Stimulated activated CD8-positive, alpha-beta memory T cell treated with anti-CD3 and anti-CD28 coated beads, Interleukin-4, amount 100 ng/mL, for 48 hours (primary cell): ENCODE data around the gene CD247.

Source experiments
- DNase-seq: peaks from one replicate; pipeline ENCODE4 v3.0.0-alpha.2; 2020

The CD247 gene

DNA sequence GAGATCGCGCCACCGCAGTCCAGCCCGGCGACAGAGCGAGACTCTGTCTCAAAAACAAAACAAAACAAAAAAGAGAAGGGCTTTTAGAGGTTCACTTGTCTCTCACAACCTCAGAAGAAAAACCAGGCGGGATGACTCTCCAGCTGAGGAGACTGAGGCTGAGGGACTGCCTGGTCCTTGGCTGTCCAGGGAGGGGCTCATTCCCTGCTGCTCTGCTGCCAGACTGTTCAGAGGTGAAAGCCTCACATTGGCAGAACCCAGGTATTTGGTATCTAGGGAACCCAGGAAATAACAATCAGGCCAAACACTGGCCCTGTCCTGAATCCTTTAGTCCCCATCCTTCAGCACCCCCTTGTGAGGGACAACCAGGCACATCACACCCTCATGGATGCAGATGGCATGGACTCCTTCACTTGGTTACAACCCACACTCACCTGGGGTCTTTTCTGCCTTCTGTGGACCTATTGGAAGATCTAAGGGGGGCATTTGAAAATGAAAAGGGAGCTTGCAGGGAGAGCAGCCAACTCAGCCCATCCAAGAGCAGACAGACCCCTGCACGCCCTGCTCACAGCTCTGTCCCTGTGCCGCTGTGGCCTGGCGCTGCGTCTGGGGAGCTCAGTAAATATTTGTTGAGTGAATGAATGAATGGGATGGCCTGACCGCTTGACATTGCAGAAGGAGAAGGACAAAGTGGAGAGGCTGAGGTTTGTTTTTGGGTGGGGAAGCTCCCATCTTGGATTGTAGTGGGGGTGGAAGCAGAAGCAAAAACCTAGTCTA is 33.4 kb downstream of the CD247 start:
- peak; percentile 25 for DNase-seq

DNA sequence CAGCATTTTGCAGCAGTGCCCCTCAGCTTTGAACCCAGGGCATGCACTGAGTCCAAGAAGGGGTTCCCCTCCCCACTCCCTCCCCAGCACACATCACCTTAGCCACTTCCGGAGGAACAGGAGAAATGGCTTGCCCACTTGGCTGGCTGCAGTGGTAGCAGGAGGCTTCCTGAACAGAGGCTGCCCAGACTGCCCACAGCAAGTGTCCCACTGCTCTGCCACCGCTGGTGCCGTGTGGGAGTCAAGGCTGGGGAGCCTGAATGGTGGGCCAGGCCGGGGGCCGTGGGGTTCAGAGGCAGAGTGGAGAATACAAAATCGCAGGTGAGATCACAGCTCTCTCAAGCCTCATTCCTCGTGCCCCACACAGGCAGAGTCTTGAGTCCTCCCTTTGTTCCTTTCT is 34.5 kb downstream of the CD247 start:
- DNase-seq: peak; percentile 41

- peak; percentile 61 for DNase-seq
Observed at GRCh38 chr1:167482184-167482583, 36.1 kb downstream of the CD247 start.

- peak; percentile 29 for DNase-seq
Observed at GRCh38 chr1:167479331-167479979, 38.9 kb downstream of the CD247 start.

DNA sequence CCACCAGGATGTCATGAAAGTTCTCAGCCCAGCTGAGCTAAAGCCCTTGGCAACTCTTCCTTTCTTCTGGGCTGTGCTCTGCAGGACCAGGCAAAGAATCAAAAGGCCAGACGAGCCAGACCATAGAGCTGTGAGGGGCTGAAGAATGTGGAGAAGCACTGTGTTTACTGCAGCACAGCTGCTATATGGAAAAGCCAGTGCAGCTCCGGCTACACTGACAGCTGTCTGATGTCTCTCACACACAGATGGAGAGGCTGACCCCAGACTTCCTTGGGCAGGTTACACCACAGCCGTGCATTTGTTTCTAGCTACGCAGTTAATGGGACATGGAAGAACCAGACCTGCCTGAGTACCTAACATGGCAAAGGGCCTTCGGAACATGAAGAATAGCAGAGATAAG is 40.3 kb downstream of the CD247 start:
- DNase-seq: peak; percentile 18

DNA sequence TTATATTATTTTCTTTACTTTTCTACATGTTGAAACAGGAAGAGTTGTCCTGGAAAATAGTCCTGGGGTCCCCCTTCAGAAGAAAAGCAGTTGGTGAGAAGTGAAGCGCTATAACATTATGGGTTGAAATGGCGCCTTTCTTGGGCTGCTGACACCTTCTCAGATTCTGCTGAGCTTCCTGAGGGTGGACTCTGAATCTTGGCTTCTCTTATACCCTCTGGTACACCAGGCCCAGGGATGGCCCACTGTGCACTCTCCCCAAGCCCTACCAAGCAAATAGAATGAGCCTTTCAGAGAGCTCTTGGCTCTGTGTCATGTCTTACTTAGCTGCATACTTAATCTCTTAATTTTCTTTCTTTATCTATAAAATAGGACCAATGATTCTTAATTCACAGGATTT is 42.3 kb downstream of the CD247 start:
- no peak for DNase-seq

GRCh38 chr1:167474191-167474641 is 44.1 kb downstream of the CD247 start:
- DNase-seq: peak; percentile 71

DNA sequence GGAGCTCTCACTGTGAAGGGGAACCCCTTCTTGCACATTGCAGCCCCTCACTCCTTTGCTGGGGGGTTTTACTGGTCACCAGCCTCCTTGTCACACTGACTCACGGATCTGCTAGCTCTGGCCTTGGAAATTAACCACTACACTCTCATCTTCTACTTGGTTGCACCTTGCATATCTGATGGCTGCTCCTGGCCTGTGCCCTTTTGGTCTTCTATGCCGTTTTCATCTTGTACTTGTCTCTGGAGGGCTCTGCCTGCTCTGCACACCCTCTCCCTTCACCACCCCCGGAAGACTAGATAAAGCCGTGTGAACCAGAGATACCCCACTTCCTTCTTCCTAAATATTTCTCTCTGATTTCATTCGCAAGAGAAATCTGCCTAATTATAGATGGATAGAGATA is 44.6 kb downstream of the CD247 start:
- DNase-seq: no peak

DNA sequence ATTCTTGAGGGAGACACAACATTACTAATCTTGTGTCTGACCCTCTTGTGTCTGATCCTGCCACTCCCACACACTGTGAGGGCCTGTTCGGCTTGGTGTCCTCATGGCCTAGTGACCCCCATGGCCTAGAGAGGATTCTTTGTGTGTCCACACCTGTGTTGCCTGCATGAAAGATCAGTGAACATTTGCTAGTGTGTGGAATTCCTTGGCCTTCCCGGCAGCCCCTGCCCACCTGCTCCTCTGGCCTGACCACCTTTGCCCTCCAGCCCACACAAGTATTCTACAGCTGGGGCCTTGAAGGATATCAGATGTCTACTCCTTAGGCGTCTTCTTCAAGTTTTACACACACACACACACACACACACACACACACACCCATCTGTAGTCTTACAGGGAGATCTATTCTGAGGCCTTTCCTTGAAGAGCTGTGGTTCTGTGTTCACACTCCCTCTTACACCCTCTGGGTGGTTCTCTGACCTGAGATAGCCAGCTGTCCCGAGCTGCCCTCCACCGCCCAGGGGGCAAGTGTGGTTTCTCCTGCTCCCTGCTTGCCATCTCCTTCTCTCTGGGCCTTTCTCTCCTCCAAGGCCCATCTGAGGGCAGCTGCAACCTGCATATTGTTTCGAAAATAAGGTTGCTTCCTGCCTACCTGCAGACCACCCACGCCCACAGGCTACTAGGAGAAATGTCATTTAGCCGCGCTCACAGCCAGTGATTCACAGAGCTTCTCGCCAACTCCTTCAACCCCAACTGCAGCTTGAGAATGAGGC is 45.4 kb downstream of the CD247 start:
- peak; percentile 73 for DNase-seq

GRCh38 chr1:167471568-167471967 is 46.8 kb downstream of the CD247 start:
- DNase-seq: no peak

GRCh38 chr1:167469280-167469965 is 48.9 kb downstream of the CD247 start:
- DNase-seq: no peak

- no peak for DNase-seq
Observed at GRCh38 chr1:167467752-167468151, 50.6 kb downstream of the CD247 start.

GRCh38 chr1:167467126-167467710 is 51.1 kb downstream of the CD247 start:
- no peak for DNase-seq

GRCh38 chr1:167465743-167466142 is 52.6 kb downstream of the CD247 start:
- DNase-seq: no peak

DNA sequence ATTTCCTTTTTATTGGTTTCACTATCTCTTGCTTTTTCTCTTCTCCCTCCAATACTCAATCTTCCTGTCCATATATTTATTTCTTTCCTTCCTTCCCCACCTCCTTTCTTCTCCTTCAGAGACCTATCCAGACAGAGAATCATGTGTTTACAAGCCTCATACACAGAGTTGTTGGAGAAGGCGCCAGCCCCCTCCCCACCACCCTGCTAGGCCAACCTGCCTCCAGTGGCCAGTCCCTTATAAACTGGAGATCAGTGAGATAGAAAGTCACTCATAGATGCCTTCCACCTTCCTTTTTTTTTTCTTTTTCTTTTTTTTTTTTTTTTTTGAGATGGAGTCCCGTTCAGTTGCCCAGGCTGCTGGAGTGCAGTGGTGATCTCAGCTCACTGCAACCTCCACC is 53.3 kb downstream of the CD247 start:
- no peak for DNase-seq

DNA sequence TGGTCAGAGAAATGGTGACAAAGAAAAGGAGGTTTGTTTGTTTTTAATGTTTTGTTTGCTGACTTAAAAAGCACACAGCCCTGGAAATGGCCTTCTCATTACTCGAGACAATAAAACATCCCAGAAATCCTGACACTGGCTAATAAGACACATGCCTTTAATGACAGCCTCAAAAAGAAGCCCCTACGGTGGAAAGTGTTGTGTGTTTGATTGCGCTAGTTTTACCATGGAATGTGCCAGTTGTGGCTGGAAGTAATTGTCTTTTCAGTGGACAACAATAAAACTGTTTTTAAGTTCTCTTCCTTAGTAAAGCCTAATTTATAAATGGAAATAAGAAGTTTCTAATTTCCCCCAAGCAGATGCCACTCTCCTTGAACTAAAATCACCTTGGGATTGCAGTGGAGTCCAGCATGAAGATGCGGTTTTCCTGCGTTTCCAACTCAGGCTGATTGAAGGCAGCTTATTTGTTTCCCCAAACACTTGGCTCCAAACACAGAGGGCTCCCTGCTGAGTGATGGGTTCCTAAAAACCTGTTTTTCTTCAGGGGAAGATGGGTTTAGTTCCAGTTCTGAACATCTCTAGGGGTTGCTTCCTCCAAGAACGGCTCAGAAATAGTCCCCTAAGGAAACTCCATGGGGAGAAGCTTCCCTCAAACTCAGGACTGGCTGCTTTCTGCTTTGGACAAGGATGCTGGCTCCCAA is 54.3 kb downstream of the CD247 start:
- no peak for DNase-seq

DNA sequence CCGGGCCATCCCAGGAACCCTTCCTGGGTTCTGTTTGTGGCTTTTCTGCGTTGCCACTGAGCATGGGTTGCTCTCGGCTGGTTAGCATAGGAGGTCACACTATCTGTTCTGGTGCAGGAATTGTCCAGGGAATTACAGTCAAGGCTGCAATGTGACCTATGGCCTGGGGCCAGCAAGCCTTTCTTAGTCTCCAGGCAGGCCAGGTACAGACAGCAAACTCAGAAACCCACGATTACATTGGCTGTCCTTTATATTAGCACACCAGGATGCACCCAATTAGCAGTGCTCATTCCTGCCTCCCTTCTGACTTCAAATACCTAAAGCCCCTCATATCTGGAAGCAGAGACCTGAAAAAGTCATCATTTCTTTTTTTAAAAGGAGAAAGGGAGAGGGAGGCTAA is 55.2 kb downstream of the CD247 start:
- DNase-seq: no peak

- no peak for DNase-seq
Observed at GRCh38 chr1:167462341-167462740, 56.0 kb downstream of the CD247 start.

DNA sequence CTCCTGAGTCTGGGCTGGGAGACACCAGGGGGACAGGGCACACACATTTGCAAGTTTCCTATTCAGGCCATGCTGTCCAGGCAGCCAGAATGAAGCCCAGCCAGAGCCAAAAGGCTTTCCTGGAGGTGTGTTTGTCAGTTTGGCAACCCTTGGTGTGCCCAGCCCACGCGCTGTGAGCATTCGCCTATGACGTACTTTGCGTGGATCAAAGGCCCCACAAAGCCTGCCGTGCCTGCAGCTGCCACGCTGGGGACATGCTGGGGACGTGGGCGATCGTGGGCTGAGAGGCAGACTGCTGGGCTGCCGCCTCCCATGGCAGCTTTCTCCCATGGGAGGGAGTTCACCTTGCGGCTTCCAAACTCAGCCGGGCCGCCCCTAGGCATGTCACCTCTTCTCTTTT is 57.5 kb downstream of the CD247 start:
- no peak for DNase-seq

- DNase-seq: no peak
Observed at GRCh38 chr1:167457936-167458584, 60.3 kb downstream of the CD247 start.

GRCh38 chr1:167456926-167457325 is 61.4 kb downstream of the CD247 start:
- no peak for DNase-seq

DNA sequence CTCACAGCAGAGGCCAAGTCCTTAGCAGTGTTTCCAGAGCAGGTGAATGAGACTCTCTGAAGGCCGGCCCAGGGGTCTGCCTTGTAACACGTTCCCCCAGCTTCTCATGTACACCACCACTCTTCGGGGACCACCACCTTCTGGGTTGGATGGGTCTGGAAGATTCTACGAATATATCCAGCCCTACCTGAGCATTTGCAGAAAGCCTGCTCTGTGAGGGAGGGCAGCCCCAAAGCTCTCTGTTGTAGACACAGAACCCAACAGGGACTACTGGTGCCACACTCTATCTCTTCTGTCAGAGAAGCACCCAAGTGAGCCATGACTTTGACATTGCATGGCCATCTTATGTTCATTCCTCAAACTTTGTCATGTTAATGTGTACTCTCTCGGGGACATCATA is 61.8 kb downstream of the CD247 start:
- DNase-seq: no peak
